ENCODE data around the gene KMT2B.
A peak's percentile ranks its signal among the peaks of the same experiment; 100 is the strongest.

Gene KMT2B

DNA sequence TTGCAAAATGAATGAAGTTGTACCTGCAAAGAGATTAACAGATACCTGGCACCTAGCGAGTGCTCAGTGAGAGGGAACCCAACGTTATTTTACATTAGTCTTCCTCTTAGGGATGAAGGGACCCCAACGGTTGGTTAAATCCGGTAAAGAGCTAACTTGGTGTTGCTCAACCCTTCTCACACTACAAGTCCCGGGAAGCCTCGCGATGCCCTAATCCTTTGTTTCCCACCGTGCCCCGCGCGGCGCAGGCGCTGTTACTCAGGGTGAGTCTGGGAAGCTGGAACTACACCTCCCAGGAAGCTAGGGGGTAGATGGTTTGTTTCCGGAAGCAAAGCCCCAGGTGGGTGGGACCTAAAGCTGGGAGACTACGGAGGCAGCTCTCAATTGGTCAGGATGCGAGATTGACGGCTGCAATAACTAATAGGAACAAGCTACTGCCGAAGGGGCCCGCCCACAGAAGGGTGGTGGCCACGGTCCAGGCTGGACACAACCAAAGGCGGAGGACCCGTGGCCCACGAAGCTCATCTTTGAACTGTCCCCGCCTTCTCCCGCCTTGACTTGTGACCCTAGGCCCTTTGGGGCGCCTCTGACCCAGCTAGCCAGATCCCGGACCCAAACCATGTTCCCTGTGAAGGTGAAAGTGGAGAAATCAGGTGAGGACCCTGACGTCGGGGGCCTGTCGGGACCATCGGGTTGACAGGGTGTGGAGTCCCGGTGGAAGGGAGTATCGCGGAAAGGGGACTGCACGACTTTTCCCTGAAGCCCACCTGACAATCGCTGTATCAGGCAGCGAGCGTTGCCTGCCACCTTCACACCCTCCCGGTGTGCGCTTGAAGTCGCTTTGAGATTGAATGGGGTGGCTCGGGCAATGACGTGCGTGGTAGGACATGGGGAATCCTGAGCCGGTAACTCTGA is 30.6 kb downstream of the KMT2B start, which contains the start of gene LIN37 (continued):
- TF ChIP-seq PBX3 (CRISPR knock-in tag; IDR thresholded peaks at IDR 0.05) (peak; percentile 91), MEIS1 (CRISPR knock-in tag; IDR thresholded peaks at IDR 0.05; ENCODE audit: borderline replicate concordance) (no peak), ZBTB6 (tag by site-specific recombination; IDR thresholded peaks at IDR 0.05) (no peak), ZNF677 (tag by site-specific recombination; IDR thresholded peaks at IDR 0.05) (no peak), YY2 (tag by site-specific recombination; IDR thresholded peaks at IDR 0.05) (no peak), ZNF2 (tag by site-specific recombination; IDR thresholded peaks at IDR 0.05) (peak; percentile 85), ZNF548 (tag by site-specific recombination; IDR thresholded peaks at IDR 0.05) (no peak), HOXD13 (CRISPR knock-in tag; IDR thresholded peaks at IDR 0.05; ENCODE audit: borderline replicate concordance) (no peak), ZNF221 (tag by site-specific recombination; IDR thresholded peaks at IDR 0.05; ENCODE audit: borderline replicate concordance) (0 out of 2 replicates have a peak, but pooled peaks have one; percentile 16), ZNF621 (tag by site-specific recombination; IDR thresholded peaks at IDR 0.05) (no peak), ZNF544 (tag by site-specific recombination; IDR thresholded peaks at IDR 0.05) (no peak), ZBTB21 (tag by site-specific recombination; IDR thresholded peaks at IDR 0.05) (no peak), ZNF670 (tag by site-specific recombination; IDR thresholded peaks at IDR 0.05; ENCODE audit: low read depth) (no peak), ELK4 (IDR thresholded peaks at IDR 0.05; ENCODE audit: borderline replicate concordance, low read depth, low read length) (no peak), ZNF335 (tag by site-specific recombination; conservative IDR thresholded peaks at IDR 0.05) (peak; percentile 100), SCRT2 (tag by site-specific recombination; IDR thresholded peaks at IDR 0.05) (no peak), ZNF274 (IDR thresholded peaks at IDR 0.05; ENCODE audit: low read length) (no peak), ZNF274 (tag by site-specific recombination; IDR thresholded peaks at IDR 0.05; ENCODE audit: borderline replicate concordance) (no peak), ZSCAN23 (tag by site-specific recombination; IDR thresholded peaks at IDR 0.05) (no peak), YY1 (tag by site-specific recombination; IDR thresholded peaks at IDR 0.05) (peak; percentile 9; the same call in 1 of the 2 replicates), HOXA7 (CRISPR knock-in tag; IDR thresholded peaks at IDR 0.05; ENCODE audit: borderline replicate concordance) (no peak), ZNF654 (tag by site-specific recombination; IDR thresholded peaks at IDR 0.05; ENCODE audit: low read depth) (no peak)
- TF ChIP-seq, protein P1, sequence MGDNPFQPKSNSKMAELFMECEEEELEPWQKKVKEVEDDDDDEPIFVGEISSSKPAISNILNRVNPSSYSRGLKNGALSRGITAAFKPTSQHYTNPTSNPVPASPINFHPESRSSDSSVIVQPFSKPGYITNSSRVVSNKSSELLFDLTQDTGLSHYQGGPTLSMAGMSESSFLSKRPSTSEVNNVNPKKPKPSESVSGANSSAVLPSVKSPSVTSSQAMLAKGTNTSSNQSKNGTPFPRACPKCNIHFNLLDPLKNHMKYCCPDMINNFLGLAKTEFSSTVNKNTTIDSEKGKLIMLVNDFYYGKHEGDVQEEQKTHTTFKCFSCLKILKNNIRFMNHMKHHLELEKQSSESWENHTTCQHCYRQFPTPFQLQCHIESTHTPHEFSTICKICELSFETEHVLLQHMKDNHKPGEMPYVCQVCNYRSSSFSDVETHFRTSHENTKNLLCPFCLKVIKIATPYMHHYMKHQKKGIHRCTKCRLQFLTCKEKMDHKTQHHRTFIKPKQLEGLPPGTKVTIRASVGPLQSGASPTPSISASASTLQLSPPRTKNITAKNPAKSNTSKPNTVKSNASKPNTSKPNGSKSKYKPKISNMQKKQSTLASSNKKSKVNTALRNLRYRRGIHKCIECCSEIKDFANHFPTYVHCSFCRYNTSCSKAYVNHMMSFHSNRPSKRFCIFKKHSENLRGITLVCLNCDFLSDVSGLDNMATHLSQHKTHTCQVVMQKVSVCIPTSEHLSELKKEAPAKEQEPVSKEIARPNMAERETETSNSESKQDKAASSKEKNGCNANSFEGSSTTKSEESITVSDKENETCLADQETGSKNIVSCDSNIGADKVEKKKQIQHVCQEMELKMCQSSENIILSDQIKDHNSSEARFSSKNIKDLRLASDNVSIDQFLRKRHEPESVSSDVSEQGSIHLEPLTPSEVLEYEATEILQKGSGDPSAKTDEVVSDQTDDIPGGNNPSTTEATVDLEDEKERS (tag by site-specific recombination; IDR thresholded peaks at IDR 0.05), result no peak
- TF ChIP-seq, protein P2, sequence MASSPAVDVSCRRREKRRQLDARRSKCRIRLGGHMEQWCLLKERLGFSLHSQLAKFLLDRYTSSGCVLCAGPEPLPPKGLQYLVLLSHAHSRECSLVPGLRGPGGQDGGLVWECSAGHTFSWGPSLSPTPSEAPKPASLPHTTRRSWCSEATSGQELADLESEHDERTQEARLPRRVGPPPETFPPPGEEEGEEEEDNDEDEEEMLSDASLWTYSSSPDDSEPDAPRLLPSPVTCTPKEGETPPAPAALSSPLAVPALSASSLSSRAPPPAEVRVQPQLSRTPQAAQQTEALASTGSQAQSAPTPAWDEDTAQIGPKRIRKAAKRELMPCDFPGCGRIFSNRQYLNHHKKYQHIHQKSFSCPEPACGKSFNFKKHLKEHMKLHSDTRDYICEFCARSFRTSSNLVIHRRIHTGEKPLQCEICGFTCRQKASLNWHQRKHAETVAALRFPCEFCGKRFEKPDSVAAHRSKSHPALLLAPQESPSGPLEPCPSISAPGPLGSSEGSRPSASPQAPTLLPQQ (tag by site-specific recombination; IDR thresholded peaks at IDR 0.05), result peak; percentile 53; the same call in 1 of the 2 replicates
- TF ChIP-seq, protein P3, sequence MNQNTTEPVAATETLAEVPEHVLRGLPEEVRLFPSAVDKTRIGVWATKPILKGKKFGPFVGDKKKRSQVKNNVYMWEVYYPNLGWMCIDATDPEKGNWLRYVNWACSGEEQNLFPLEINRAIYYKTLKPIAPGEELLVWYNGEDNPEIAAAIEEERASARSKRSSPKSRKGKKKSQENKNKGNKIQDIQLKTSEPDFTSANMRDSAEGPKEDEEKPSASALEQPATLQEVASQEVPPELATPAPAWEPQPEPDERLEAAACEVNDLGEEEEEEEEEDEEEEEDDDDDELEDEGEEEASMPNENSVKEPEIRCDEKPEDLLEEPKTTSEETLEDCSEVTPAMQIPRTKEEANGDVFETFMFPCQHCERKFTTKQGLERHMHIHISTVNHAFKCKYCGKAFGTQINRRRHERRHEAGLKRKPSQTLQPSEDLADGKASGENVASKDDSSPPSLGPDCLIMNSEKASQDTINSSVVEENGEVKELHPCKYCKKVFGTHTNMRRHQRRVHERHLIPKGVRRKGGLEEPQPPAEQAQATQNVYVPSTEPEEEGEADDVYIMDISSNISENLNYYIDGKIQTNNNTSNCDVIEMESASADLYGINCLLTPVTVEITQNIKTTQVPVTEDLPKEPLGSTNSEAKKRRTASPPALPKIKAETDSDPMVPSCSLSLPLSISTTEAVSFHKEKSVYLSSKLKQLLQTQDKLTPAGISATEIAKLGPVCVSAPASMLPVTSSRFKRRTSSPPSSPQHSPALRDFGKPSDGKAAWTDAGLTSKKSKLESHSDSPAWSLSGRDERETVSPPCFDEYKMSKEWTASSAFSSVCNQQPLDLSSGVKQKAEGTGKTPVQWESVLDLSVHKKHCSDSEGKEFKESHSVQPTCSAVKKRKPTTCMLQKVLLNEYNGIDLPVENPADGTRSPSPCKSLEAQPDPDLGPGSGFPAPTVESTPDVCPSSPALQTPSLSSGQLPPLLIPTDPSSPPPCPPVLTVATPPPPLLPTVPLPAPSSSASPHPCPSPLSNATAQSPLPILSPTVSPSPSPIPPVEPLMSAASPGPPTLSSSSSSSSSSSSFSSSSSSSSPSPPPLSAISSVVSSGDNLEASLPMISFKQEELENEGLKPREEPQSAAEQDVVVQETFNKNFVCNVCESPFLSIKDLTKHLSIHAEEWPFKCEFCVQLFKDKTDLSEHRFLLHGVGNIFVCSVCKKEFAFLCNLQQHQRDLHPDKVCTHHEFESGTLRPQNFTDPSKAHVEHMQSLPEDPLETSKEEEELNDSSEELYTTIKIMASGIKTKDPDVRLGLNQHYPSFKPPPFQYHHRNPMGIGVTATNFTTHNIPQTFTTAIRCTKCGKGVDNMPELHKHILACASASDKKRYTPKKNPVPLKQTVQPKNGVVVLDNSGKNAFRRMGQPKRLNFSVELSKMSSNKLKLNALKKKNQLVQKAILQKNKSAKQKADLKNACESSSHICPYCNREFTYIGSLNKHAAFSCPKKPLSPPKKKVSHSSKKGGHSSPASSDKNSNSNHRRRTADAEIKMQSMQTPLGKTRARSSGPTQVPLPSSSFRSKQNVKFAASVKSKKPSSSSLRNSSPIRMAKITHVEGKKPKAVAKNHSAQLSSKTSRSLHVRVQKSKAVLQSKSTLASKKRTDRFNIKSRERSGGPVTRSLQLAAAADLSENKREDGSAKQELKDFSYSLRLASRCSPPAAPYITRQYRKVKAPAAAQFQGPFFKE (tag by site-specific recombination; IDR thresholded peaks at IDR 0.05; ENCODE audit: borderline replicate concordance), result no peak
